ENCODE measurements around the gene APOL1.
A peak's percentile ranks its signal among the peaks of the same experiment; 100 is the strongest.
"Not testable (repeated sequence)": the region's sequence is repeated elsewhere in the genome, so short reads cannot be mapped to it uniquely, and the experiment has no call there.

Gene APOL1, protein sequence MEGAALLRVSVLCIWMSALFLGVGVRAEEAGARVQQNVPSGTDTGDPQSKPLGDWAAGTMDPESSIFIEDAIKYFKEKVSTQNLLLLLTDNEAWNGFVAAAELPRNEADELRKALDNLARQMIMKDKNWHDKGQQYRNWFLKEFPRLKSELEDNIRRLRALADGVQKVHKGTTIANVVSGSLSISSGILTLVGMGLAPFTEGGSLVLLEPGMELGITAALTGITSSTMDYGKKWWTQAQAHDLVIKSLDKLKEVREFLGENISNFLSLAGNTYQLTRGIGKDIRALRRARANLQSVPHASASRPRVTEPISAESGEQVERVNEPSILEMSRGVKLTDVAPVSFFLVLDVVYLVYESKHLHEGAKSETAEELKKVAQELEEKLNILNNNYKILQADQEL

DNA sequence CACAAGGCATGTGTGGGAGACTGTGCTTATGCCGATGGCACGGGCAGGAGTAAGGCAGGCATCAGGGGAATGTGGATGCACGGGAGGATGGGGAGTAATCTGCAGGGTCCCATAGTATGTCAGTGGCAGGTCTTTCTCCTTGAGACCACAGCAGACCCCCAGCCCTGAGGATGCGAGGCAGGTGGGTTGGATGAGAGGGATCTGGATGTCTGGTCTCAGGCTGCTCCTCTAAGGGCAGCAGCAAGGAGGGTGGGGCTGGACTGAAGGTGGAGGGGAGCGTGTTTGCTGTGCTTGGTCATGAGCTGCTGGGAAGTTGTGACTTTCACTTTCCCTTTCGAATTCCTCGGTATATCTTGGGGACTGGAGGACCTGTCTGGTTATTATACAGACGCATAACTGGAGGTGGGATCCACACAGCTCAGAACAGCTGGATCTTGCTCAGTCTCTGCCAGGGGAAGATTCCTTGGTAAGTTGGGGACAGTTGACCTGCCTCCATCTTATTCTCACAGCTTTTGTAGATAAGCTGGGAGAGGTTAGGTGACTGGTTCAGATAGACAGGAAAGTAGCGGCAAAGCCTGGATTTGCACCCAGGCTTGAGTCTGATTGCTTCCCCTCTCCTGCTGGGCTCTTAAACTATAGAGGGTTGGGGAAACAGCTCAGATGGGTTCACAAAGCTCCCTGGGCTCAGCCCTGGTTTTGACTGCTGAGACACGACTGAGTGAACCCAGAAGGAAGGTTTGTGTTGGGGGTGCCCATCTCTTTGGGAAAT lies at the start of gene APOL1:
TSS of gene APOL1 (plus strand) at position 380 of the 769 bp plus-strand sequence. CDS start 1,823 bp downstream, outside the sequence.
- DNase-seq (ENCODE audit: low spot score), result peak; percentile 72

DNA sequence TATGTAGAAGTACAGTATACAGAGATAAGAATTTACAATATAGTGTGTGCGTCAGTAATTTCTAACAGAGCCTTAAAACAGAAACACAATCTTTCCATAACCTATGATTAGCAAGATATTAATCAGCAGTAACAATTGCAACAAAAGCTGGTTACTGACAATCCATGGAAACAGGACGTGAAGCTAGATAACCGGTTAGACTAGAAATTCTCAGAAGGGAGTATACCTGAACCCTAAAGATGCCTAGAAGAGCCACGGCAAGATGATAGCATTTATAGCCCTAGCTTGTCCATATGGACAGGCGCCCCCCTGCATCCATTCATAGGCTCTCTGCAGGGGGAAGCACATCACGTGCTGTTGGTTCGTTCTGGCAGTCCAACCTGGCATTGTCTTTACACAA lies 49.5 kb upstream of the APOL1 start:
- DNase-seq (ENCODE audit: low spot score), result not testable (repeated sequence)

DNA sequence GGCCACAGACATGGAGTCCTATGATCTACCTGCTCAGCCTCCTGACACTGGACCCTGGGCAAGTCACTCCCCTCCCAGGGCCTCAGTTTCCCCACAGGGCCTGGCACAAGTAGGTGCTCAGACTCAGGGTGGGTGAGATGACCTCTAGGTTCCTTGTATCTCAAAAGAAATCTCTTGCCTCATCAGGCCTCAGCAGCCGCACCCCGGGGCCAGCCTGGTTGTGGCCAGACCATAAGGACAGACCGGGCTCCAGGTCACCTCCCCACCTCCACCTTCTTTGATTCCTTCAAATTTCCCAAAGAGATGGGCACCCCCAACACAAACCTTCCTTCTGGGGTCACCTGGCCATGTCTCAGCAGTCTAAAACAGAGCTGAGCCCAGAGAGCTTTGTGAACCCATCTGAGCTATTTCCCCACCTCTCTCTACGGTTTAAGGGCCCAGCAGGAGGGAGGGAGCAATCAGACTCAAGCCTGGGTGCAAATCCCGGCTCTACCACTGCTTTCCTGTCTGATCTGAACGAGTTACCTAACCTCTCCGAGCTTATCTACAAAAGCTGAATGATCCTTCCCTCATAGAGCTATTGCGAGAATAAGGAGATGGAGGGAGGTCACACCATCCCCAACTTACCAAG lies 48.8 kb upstream of the APOL1 start:
- no peak for DNase-seq (ENCODE audit: low spot score)

DNA sequence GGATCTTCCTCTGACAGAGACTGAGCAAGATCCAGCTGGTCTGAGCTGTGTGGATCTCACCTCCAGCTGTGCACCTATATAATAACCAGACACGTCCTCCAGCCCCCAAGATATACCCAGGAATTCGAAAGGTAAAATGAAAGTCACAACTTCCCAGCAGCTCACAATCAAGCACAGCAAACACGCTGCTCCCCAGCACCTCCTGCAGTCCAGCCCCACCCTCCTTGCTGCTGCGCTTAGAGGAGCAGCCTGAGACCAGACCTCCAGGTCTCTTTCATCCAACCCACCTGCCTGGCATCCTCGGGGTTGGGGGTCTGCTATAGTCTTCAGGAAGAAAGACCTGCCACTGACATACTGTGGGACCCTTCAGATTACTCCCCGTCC lies 48.3 kb upstream of the APOL1 start:
- no peak for DNase-seq (ENCODE audit: low spot score)

DNA sequence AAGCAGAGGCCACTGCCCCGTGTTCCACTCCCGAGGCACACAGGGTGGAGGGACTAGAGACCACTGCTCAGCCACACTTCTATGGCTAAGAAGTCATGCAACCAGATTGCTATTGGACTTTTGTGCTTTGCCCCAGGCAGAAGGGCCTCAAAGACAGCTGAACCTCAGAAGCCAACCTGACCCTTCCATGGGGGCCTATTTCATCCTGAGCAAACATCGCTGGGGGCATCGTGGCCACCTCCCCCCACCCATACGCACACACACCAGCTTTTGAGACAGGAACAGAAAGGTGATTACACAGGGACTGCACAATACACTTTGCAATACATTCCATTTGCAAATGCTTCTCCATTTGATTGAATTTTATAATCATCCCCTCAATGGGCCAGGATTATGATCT lies 47.4 kb upstream of the APOL1 start:
- DNase-seq (ENCODE audit: low spot score), result not testable (repeated sequence)

DNA sequence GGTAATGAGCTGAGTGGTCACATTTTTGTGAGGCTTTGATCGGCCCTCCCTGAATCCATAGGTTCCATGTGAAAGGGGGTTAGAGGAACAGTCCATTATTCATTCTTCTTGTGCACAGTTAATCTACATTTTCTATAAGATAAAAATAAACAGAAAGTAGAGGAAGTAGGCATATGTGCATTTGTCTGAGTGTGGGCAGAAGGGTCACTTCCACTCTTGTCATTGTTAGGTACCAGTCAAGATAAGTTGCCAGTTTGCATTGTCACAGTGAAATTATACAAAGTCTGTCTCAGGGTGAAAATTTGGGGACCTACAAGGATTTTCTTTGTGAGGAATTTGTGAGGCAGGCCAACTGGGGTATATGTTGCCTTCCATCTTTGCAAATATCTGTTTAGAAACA lies 46.7 kb upstream of the APOL1 start:
- DNase-seq (ENCODE audit: low spot score), result no peak

DNA sequence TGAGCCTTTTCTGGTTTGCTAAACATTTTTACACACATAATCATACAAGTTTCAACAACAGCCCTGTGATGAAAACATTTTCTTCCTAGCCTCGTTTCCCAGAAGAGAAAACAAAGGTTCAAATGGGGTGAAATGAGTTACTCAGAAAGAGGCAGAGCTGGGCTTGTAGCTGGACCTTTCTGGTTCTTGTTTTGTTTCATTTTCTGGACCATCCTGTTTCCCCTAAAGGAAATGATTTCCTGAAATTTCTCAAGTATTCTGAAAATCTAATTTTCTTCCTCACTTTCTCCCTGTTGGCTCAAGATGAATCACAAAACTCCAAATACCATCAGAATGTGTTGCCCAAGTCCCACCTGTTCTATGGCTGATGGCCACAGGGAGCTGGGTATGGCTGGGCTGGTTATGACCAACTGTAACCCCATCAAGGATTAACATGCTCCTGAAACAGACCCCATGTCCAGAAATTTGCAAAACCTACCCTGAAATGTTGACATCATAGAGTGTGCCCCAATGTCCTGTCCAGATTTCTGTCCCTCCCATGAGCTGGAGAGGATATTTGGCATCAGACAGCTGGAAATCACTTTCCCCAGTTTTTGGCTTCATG lies 44.7 kb upstream of the APOL1 start:
- DNase-seq (ENCODE audit: low spot score), result no peak

DNA sequence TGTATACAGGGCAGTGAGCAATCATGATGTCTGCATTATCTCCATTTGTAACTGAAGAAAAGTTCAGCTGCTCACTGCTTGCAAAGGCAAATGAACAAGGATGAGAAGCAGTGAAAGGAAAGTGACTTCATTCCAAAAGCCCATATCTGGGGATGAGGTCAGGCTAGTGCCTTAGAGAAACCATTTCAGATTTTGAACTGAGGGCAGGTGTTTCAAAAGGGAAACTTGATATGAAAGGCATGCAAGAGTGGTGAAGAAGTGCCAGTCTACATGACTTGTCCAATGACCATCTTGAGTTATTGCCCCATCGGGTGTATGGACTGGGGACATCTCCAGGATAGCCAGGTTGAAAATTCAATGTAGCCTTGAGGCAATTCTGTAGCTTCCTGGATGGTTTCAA lies 44.0 kb upstream of the APOL1 start:
- DNase-seq (ENCODE audit: low spot score), result no peak

DNA sequence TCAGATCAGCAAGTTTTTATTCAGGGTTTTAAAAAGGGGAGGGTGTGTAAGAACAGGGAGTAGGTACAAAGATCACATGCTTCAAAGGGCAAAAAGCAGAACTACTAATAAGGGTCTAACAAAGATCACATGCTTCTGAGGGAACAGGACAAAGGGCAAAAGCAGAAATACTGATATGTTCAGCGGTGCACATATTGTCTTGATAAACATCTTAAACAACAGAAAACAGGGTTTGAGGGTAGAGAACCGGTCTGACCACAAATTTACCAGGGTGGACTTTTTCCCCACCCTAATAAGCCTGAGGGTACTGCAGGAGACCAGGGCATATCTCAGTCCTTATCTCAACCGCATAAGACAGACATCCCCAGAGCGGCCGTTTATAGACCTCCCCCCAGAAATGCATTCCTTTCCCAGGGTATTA lies 43.4 kb upstream of the APOL1 start:
- DNase-seq (ENCODE audit: low spot score), result not testable (repeated sequence)

DNA sequence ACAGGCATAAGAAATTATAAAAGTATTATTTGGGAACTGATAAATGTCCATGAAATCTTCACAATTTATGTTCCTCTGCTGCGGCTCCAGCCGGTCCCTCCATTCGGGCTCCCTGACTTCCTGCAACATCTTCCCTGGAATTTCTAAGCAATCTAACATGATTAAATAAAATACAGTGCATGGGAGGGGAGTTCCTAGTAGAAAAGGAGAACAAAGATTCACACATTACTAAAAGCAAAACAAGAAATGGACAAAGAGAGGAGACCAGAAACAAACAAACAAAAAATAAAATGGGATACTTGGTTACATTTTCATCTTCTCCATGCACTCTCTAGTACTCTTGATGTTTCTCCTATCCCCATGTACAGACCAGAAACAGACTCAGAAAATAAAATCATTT lies 42.7 kb upstream of the APOL1 start:
- DNase-seq (ENCODE audit: low spot score), result no peak

DNA sequence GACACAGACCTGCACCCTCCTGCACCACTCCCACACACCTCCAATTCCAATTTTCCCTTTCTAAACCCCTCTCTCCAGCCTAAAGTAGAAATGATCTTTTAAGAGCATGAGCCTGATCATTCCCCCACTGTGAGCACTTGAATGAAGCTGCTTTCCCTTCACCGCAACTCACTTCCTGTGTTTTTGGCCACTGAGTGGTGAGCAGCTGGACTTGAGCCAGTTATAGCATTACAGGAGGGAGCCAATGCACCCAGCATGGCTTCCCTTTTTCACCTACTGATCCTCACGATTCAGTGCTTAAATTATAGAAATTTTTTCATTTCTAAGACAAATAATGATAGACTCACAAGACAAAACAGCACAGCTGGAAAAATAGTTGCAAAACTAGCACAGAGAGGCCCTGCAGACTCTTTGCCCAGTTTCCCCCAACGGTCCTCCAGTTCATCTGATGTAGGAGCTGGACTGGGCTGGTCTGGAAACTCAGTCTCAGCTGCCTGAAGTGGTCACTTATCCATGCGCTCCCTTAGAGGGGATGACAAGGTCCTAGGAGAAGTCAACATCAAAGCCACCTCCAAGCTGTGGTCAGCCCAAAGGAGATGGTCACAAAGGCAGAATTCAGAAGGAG lies 41.6 kb upstream of the APOL1 start:
- DNase-seq (ENCODE audit: low spot score), result no peak

DNA sequence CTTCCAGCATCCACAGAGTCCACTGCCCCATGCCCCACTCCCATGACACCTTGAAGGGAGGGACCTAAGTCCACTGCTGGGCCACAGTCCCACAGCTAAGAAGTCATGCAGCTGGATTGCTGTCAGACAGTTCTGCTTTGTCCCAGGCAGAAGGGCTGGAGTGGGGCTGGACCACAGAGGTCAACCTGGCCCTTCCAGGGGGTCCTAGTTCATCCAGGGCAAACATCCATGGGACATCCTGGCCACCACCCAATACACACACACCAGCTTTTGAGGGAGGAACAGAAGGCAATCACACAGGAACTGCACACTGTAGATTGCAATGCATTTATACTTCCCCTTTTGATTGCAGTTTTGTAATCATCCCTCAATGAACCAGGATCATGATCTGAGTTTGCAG lies 40.0 kb upstream of the APOL1 start:
- DNase-seq (ENCODE audit: low spot score), result no peak

DNA sequence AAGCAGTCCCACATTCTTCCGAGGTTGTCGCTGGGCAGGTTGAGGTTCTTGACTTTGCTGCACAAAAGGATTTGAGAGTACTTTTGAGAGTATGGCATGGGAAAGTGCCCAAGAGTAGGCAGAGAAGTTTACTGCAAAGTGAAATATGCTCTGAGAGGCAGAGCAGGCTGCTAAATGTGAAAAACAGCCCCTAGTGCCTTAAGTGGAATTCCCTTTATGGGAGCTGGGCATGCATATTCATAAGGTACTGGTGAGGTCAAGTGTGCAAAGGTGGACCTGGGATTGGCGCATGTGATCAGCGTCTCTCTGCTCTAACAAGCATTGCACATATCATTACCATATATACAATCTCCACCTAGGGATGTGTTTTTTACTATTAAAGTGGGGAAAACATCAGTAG lies 39.3 kb upstream of the APOL1 start:
- no peak for DNase-seq (ENCODE audit: low spot score)

DNA sequence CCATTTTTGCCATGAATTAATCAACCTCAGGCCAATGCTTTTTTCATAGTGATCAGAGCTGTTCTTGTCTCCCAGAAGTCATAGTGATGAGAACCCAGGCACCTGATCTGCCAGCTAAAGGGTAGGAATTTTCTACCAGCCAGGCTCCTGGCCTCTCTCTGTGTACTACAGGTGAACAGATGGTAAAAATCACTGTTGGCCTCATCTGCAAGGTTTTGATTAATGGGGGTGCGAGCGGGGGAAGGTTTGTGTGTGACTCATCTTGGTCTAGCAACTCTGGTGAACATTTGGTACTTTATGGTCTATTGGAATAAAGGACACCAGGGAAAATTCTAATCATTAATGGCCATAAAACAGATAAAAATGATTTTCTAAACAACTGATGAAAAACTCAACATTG lies 37.0 kb upstream of the APOL1 start:
- no peak for DNase-seq (ENCODE audit: low spot score)

DNA sequence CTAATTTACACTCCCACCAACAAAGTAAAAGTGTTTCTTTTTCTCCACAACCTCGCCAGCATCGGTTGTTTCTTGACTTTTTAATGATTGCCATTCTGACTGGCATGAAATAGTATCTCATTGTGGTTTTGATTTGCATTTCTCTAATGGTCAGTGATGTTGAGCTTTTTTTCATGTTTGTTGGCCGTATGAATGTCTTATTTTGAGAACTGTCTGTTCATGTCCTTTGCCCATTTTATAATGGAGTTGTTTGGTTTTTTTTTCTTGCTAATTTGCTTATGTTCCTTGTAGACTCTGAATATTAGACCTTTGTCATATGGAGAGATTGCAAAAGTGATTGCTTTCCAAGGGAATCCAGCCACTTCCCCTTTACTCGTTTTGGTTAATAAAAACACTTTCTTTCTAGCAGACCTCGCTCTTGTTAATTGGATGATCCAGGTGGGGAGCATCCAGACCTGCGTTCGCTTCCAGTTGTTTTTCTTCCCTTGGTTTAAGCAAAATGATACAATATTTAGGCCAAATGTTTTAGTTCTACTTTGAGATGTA lies 34.2 kb upstream of the APOL1 start:
- no peak for DNase-seq (ENCODE audit: low spot score)

DNA sequence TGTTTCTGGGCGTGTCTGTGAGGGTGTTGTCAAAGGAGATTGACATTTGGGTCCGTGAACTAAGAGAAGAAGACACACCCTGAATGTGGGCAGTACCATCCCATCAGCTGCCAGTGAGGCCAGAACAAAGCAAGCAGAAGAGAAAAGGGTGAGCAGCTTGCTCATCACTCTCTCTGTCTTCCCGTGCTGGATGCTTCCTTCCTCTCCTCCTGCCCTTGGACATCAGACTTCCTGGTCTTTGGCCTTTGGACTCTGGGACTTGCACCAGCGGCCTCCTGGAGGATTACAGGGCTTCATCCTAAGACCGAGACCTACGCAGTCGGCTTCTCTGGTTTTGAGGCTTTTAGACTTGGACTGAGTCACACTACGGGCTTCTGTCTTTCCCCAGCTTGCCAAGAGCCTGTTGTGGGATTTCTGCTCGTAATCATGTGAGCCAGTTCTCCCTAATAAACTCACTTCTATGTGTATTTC lies 32.4 kb upstream of the APOL1 start:
- peak; percentile 49 for DNase-seq (ENCODE audit: low spot score)

DNA sequence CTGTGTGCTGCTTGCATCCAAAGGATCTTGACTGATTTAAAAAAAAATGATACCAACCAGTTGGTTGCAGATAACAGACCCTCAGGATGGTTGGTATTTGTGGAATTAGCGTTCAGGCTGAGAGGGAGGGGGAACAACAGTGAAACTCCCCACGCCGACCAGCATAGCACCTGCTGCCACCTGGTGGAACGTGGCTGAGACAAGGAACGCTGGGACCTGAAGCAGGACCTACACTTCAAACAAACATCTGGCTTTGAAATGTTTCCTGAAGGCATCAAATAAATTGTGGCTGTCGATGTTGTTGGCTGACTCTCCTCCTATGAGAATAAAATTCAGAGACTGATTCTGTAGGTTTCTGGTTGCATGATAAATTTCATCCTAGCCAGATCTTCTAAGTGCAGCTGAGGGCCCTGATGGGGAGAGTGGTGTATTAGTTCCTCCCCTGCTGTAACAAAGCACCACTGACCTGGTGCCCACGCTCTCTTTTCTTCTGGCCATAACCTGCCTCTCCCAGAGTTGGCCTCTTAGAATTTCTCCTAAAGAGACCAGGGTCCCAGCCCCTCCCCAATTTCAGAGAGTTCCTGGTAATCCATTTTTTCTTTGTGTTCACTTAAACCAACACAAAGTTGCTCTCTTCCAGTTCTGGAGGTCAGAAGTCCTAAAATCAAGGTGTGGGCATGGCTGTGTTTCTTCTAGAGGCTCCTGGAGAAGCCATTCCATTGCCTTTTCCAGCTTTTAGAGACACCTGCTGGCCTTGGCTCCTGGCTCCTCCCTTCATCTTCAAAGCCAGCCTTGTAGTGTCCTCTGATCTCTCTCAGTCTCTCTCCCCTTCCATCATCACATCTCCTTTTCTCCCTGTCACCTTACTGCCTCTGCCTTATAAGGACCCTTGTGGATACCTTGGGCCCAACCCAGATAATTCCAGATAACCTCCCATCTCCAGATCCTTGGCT lies 30.9 kb upstream of the APOL1 start:
- DNase-seq (ENCODE audit: low spot score), result peak; percentile 32

DNA sequence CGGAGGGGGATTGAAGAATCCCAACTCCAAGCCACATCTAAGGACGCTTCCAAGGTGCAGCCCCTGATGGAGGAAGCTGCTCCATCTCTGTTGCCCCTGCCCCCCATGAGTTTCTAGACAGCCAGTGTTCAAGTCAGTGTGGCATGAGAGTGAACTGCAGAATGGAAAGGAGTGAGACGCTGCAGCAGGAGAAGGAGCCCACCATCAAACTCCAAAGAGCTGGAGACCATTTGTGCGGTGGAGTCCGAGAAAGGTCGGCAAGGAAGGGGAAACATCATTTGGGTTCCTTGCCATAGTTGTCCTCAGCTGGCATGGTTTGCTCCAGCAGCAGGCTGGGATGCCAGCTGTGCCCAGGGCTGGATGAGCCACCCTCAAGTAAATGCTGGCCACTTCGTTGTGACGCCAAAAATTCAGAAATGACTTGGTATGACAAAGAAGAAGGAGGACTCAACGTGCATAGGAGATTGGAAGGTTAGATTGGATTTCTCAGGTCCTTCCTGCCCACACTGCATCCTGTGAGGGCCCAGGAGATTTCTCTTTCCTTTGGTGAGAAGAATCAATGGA lies 30.0 kb upstream of the APOL1 start:
- DNase-seq (ENCODE audit: low spot score), result no peak

DNA sequence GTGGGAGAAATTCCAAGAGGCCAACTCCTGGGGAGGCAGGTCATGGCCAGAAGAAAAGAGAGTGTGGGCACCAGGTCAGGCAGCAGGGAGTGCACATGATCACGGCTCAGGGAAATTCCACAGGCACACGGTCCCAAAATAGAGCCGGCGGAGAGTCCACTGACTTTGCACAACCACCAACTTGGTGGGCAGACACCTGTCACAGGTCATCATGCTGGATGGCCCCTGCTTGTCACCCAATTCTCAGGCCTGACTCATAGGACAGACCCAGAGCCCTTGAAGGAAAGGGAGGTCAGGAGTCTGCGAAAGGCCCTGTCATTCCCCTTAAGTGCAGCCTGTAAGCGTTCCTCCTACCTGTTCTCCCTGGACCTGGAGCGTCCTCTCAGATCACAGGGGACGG lies 29.4 kb upstream of the APOL1 start:
- no peak for DNase-seq (ENCODE audit: low spot score)

DNA sequence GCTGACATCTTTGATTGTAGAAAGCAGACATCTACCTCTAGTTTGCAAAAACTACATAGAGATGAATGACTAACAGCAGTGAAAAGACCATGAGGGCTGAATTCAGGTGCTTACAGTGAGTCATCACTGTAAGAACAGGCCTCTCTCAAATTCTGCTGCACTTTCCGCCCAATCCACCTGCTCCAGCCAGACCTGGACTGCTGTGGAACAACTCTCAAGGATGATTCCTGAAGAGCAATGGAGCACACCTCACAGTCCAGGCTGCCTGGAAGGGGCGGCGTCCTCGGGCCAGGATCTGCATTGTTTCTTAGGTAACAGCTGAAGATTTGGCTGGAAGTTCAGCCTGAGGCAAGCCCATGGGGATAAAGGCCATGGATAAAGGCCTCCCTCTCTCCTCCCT lies 28.7 kb upstream of the APOL1 start:
- DNase-seq (ENCODE audit: low spot score), result no peak
